ENCODE measurements around the gene STT3B.
A peak's percentile ranks its signal among the peaks of the same experiment; 100 is the strongest.

Gene STT3B

GRCh38 chr3:31639828-31640227, 107.1 kb downstream of the STT3B start:
- no peak for DNase-seq (ENCODE audit: low read depth, low spot score)

GRCh38 chr3:31645256-31645655, 112.5 kb downstream of the STT3B start:
- no peak for DNase-seq (ENCODE audit: low read depth, low spot score)

GRCh38 chr3:31648286-31648968, 115.7 kb downstream of the STT3B start:
- no peak for DNase-seq (ENCODE audit: low read depth, low spot score)

GRCh38 chr3:31652296-31652695, 119.6 kb downstream of the STT3B start:
- no peak for DNase-seq (ENCODE audit: low read depth, low spot score)

- DNase-seq (ENCODE audit: low read depth, low spot score) = no peak
These were observed 120.7 kb downstream of the STT3B start for GRCh38 chr3:31653464-31653863.

- DNase-seq (ENCODE audit: low read depth, low spot score) = no peak
These were observed 122.3 kb downstream of the STT3B start for GRCh38 chr3:31654998-31655397.

GRCh38 chr3:31659246-31659645, 126.5 kb downstream of the STT3B start:
- no peak for DNase-seq (ENCODE audit: low read depth, low spot score)

- DNase-seq (ENCODE audit: low read depth, low spot score) = no peak
These were observed 128.6 kb downstream of the STT3B start for GRCh38 chr3:31661286-31661685.

- DNase-seq (ENCODE audit: low read depth, low spot score) = no peak
These were observed 129.4 kb downstream of the STT3B start for GRCh38 chr3:31661993-31662670.

- DNase-seq (ENCODE audit: low read depth, low spot score) = no peak
These were observed 131.3 kb downstream of the STT3B start for GRCh38 chr3:31664031-31664430.

- no peak for DNase-seq (ENCODE audit: low read depth, low spot score)
These were observed 134.9 kb downstream of the STT3B start for GRCh38 chr3:31667582-31667981.

GRCh38 chr3:31668242-31668641, 135.5 kb downstream of the STT3B start:
- peak; percentile 10 for DNase-seq (ENCODE audit: low read depth, low spot score)

GRCh38 chr3:31670136-31670535, 137.4 kb downstream of the STT3B start:
- no peak for DNase-seq (ENCODE audit: low read depth, low spot score)

- DNase-seq (ENCODE audit: low read depth, low spot score) = no peak
These were observed 138.0 kb downstream of the STT3B start for GRCh38 chr3:31670722-31671121.

- DNase-seq (ENCODE audit: low read depth, low spot score) = no peak
These were observed 138.7 kb downstream of the STT3B start for GRCh38 chr3:31671451-31671850.

GRCh38 chr3:31671976-31672375, 139.3 kb downstream of the STT3B start:
- no peak for DNase-seq (ENCODE audit: low read depth, low spot score)

- DNase-seq (ENCODE audit: low read depth, low spot score) = no peak
These were observed 141.2 kb downstream of the STT3B start for GRCh38 chr3:31673950-31674349.

GRCh38 chr3:31676556-31676955, 143.8 kb downstream of the STT3B start:
- DNase-seq (ENCODE audit: low read depth, low spot score) = no peak

- DNase-seq (ENCODE audit: low read depth, low spot score) = peak; percentile 31
These were observed 147.5 kb downstream of the STT3B start for GRCh38 chr3:31680072-31680870.

Data from ELF-1 (cell line).